Smooth muscle cell (in vitro differentiated cells): ENCODE data around the gene TBC1D5. TPM values are rescaled to one million over a fixed set of nuclear protein-coding genes. Genes with fewer than 3 reads are reported as not detected.

Experiments
- DNase-seq: peaks from one replicate; lab custom pipeline; 2025; ENCODE audit not compliant: unreplicated experiment; lab: John Stamatoyannopoulos, UW
- H2AFZ ChIP-seq: fragments of 200-600 bp; sonication (generic); 2 replicates; pipeline ENCODE4 v1.6.0; 2016; ENCODE audit warnings: antibody characterized with exemption, low read depth, mild to moderate bottlenecking
- H3F3A ChIP-seq: fragments of 200-600 bp; sonication (generic); 2 replicates; pipeline ENCODE4 v1.6.0; 2017; ENCODE audit warnings: antibody characterized with exemption, low read depth
- H3K27ac ChIP-seq: fragments of 200-600 bp; sonication (generic); 2 replicates; pipeline ENCODE4 v1.5.1; 2016; ENCODE audit warnings: low read depth, mild to moderate bottlenecking
- H3K27me3 ChIP-seq: fragments of 200-600 bp; sonication (generic); 2 replicates; pipeline ENCODE4 v1.6.1; 2016; ENCODE audit warnings: low read depth, mild to moderate bottlenecking
- H3K36me3 ChIP-seq: fragments of 200-600 bp; sonication (generic); 2 replicates; pipeline ENCODE4 v1.5.1; 2016; ENCODE audit warnings: low read depth
- H3K4me1 ChIP-seq: fragments of 200-600 bp; sonication (generic); 2 replicates; pipeline ENCODE4 v1.5.1; 2016; ENCODE audit warnings: low read depth
- H3K4me2 ChIP-seq: fragments of 200-600 bp; sonication (generic); 2 replicates; pipeline ENCODE4 v1.6.0; 2016; ENCODE audit warnings: mild to moderate bottlenecking
- H3K4me3 ChIP-seq: fragments of 200-600 bp; sonication (generic); 2 replicates; pipeline ENCODE4 v1.5.1; 2016; ENCODE audit warnings: mild to moderate bottlenecking
- H3K79me2 ChIP-seq: fragments of 200-600 bp; sonication (generic); 2 replicates; pipeline ENCODE4 v1.6.0; 2016; ENCODE audit warnings: low read depth, mild to moderate bottlenecking
- H3K9ac ChIP-seq: fragments of 200-600 bp; sonication (generic); 2 replicates; pipeline ENCODE4 v1.6.0; 2016; ENCODE audit warnings: low read depth
- H3K9me3 ChIP-seq: fragments of 200-600 bp; sonication (generic); replicated peaks from 2 replicates; pipeline ENCODE4 v1.5.1; 2016; ENCODE audit warnings: low read depth
- H4K20me1 ChIP-seq: fragments of 200-600 bp; sonication (generic); 2 replicates; pipeline ENCODE4 v1.6.0; 2016; ENCODE audit warnings: low read depth
- CTCF ChIP-seq: fragments of 200-600 bp; sonication (generic); IDR thresholded peaks from 2 replicates; pipeline ENCODE4 v1.5.1; 2017; ENCODE audit warnings: borderline replicate concordance, mild to moderate bottlenecking, antibody characterized with exemption; ENCODE audit not compliant: insufficient read depth, poor library complexity, severe bottlenecking
- WGBS: methylation state at CpG from one replicate; pipeline ENCODE4 v1.1.7; 2016; ENCODE audit warnings: low lambda C conversion rate; 5-methylcytosine and 5-hydroxymethylcytosine counted together
- polyA plus RNA-seq: library from polyadenylated mRNA; unstranded; fragments of >200 nt; fragmentation: Nextera tagmentation; extraction: Ambion mirVana; gene quantifications from 2 replicates; pipeline ENCODE4 v1.2.1, GENCODE V29; 2016
- total RNA-seq: library from RNA; depleted of rRNA; stranded (reverse); fragments of >200 nt; gene quantifications from 2 replicates; pipeline ENCODE4 v1.2.3, GENCODE V29; 2014

TBC1D5 gene
- total and polyA plus RNA-seq, 2 experiments from 2014 or later = 14.6 to 35.3 TPM

GRCh38 chr3:17479681-17480405, 262.6 kb downstream of the TBC1D5 start:
- no peaks in the 10 kb centered on the region for H3K9me3 ChIP-seq
- H3F3A ChIP-seq = no peaks in the 10 kb centered on the region
- no peak for TF ChIP-seq CTCF
- peak overlapping the region; percentile 57 for H3K27ac ChIP-seq
- 98% methylated on average over 16 of the region's 16 CpGs for WGBS
- H3K9ac ChIP-seq = no peak overlapping the region
- H3K79me2 ChIP-seq = no peaks in the 10 kb centered on the region
- no peak overlapping the region for H2AFZ ChIP-seq
- no peak overlapping the region for H3K4me3 ChIP-seq
- H3K4me1 ChIP-seq = no peaks in the 10 kb centered on the region
- no peaks in the 10 kb centered on the region for H3K27me3 ChIP-seq
- H3K4me2 ChIP-seq = no peak overlapping the region
- DNase-seq = no peak
- no peaks in the 10 kb centered on the region for H4K20me1 ChIP-seq
- no peaks in the 10 kb centered on the region for H3K36me3 ChIP-seq

- no peak for TF ChIP-seq CTCF
- no peaks in the 10 kb centered on the region for H3F3A ChIP-seq
- no peaks in the 10 kb centered on the region for H3K9me3 ChIP-seq
- H3K36me3 ChIP-seq = no peaks in the 10 kb centered on the region
- no peaks in the 10 kb centered on the region for H3K27me3 ChIP-seq
- no peak for DNase-seq
- no peaks in the 10 kb centered on the region for H3K79me2 ChIP-seq
- H3K4me1 ChIP-seq = no peaks in the 10 kb centered on the region
- H4K20me1 ChIP-seq = no peaks in the 10 kb centered on the region
- H3K4me2 ChIP-seq = no peak overlapping the region
- WGBS = 21% methylated on average over 2 of the region's 2 CpGs
- H3K4me3 ChIP-seq = no peak overlapping the region
- no peak overlapping the region for H3K9ac ChIP-seq
- no peak overlapping the region for H2AFZ ChIP-seq
- peak overlapping the region; percentile 70 for H3K27ac ChIP-seq
Measured at GRCh38 chr3:17478673-17479072, 263.8 kb downstream of the TBC1D5 start.

- DNase-seq = no peak
Measured at GRCh38 chr3:17473761-17474160, 268.7 kb downstream of the TBC1D5 start.

More at GRCh38 chr3:17473761-17474160, 268.7 kb downstream of the TBC1D5 start:
- Histone ChIP-seq H4K20me1 (no peaks in the 10 kb centered on the region), H3K9me3 (no peaks in the 10 kb centered on the region), H2AFZ (no peak overlapping the region), H3K36me3 (no peaks in the 10 kb centered on the region), H3K9ac (no peak overlapping the region), H3K4me2 (no peak overlapping the region), H3K27me3 (no peaks in the 10 kb centered on the region), H3K4me3 (no peak overlapping the region), H3K4me1 (no peaks in the 10 kb centered on the region), H3K79me2 (no peaks in the 10 kb centered on the region), H3K27ac (no peak overlapping the region), H3F3A (no peaks in the 10 kb centered on the region)
- TF ChIP-seq CTCF = no peak
